ENCODE results near the gene ARMC3. TPM values are rescaled to one million over a fixed set of nuclear protein-coding genes. Genes with fewer than 3 reads are reported as not detected.
"Not testable (repeated sequence)": the region's sequence is repeated elsewhere in the genome, so short reads cannot be mapped to it uniquely, and the experiment has no call there.

Gene ARMC3
- not detected in 2 replicates for total RNA-seq (2014; rRNA removed)
- not detected for polyA plus RNA-seq (2012)

DNA sequence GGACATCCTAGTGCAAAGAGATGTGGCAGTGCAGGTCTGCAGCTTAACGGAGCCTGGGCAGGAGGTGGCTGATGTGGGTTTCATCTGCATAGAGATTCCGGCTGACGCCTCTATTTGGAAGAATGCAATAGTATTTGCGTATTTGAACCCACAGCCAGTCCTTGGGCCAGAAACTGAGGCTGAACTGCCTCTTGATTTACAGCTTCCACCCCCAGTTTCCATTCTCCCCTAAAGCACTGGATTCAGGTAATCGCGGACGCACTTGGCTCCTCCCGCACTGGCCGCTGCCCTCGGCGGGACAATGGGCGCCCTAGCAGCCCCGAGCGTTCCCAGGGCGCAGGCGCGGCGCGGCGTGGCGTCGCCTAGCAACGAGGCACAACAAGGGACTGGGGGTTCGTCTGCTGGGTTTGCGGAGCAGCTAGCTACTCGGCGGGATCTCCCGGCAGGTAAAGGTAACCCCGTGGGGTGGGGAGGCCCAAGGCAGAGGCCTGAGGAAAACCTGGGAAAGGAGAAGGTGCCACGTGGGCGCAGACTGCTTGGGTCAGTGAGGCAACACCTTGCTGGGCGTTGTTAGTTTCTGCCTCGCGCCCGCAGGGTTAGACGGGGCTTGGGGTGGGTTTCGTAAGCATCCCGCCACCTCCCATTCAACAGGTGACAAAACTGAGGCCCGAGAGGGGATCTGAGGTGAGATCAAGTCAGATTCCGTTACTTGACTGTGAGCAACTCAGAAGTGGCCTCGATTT lies at the start of gene ARMC3:
ARMC3 (plus strand) TSS at position 393 of the 743 bp plus-strand sequence. CDS start 3,944 bp downstream, outside the sequence.
- peak; percentile 17 for DNase-seq (ENCODE audit: low read depth)

GRCh38 chr10:22891797-22892196 lies 36.1 kb upstream of the ARMC3 start:
- DNase-seq (ENCODE audit: low read depth): no peak

GRCh38 chr10:22893781-22894180 lies 34.1 kb upstream of the ARMC3 start:
- no peak for DNase-seq (ENCODE audit: low read depth)

DNA sequence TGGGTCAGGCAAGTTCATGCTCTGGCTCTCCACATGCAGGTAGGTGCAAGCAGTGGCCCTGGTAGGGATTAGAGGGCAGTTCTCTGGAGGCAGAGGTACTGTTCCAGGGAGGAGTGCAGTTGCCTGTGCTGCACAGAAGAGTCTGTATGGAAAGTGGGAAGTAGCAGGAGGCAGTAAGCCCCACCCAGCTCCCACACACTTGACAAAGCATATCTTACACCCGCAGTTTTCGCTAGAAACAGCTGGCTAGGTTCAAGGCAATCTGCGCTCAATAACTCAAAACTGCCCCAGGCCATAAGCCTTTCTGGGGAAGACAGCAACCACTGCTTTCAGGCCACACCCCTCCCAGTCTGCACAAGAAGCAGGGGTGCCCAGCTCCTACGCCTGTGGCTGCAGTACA lies 33.1 kb upstream of the ARMC3 start:
- DNase-seq (ENCODE audit: low read depth): no peak

DNA sequence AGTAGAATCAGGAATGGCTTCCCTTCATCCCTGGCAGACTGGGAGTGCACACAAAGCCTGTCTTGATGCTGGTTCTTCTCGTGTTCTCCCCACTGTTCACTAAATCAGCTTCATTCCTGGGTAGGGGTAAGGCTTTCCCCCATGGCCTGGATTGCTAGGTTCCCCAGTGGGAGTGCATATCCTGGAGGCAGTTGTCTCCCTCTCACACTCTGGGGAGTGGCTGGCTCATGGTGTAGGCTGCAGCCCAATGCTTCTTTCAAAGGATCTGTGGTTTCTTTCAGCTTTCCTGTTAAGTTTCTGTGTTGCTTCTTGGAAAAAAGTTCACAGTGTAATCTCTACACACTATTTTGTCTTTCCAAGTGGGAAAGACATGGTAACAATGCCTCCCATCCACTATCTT lies 32.6 kb upstream of the ARMC3 start:
- no peak for DNase-seq (ENCODE audit: low read depth)

DNA sequence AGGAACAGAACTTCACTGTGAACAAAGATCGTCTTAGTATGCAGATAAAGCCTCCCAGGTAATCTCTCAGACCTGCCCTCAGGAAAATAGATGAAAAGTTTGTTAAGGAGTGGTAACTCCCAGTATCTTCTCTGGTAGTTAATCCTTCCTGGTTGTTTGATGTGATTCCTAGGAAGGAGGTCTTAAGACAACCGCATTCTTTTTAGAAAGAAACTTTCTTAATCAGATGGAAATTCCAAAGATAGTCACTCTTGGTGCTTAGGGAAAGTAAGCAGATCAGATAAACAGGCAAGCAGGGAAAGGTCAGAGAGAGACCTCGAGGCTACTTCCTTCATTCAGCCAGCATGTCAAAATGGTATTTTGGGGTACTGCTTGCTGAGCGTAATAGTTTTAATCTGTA lies 30.5 kb upstream of the ARMC3 start:
- no peak for DNase-seq (ENCODE audit: low read depth)

DNA sequence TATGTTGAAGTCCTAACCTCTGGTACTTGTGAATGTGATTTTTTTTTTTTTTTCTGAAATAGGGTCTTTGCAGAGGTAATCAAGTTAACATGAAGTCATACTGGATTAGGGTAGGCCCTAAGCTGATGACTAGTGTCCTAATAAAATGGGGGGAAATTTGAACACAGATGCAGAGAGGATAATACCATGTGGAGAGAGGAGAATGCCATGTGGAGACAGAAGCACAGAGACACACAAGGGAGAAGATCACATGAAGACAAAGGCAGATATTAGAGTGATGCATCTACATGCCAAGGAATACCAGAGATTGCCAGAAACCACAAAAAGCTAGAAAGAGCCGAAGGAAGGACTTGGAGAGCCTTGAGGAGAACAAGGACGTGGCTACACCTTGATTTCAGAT lies 28.5 kb upstream of the ARMC3 start:
- no peak for DNase-seq (ENCODE audit: low read depth)

GRCh38 chr10:22899775-22900174 lies 28.1 kb upstream of the ARMC3 start:
- DNase-seq (ENCODE audit: low read depth): no peak

DNA sequence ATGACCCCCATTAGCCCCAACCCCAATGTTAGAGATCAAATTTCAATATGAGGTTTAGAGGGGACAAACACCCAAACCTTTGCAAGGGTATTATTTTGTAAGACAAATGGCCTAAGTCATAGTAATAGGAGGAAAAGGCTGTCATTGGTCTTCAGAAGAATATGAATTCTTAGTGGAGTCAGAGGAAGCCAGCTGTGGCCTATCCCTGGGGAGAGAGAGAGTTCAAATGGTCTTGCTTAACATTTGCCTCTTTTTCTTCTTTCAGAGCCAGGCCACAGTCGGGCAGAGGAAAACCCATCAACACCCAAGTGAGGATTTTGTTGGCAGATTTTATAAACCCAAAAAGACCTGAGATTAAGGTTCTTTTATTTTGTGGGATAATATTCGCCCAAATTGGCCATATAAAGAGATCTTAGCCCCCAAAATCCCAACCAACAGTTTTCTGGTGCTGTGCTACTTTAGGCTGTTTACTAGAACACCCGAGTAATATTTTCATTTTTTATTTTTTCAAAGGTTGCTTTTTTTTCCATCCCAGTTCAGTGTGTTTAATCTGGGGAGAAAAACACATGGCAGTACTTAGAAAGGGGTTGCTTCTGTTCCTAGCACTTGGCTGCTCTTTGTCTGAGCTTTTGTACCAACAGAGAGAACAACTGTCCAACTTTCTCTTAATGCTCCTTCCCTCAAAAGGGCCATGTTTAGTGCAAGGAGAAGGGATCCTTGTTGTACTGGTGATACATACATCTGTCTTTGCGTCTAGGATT lies 26.8 kb upstream of the ARMC3 start:
- DNase-seq (ENCODE audit: low read depth): peak; percentile 23

- not testable (repeated sequence) for DNase-seq (ENCODE audit: low read depth)
Measured at GRCh38 chr10:22902147-22902546, 25.7 kb upstream of the ARMC3 start.

DNA sequence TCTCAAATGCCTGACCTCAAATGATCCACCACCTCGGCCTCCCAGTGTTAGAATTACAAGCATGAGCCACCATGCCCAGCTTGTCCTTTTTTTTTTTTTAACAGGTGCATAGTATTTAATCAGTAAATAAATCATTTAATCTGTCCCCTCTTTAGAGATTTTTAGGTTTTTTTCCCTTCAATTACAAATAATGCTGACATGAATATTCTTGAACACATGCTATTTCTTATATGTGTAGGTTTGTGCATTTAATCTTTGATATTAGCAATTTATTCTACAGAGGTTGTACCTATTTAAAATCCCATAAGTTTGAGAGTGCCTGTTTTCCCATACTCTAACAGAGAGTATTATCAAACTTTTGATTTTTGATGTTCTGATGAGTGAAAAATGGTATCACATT lies 24.2 kb upstream of the ARMC3 start:
- no peak for DNase-seq (ENCODE audit: low read depth)

DNA sequence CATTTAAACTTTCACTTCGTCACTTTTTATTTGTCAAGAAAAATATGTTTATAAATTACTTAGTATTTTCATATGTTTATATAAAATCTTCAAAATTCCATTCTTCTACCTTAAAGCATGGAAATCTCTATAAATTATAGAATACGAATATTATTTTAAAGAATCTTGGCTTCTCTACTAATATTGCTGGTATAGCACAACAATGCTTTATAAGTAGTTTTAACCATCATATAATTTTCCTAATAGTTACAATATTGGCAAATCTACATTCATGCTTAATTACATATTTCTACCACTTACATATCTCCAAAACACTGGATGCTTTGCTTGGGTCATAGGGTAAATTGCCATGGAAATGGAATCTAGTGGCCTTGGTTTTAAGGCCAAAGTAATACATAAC lies 21.1 kb upstream of the ARMC3 start:
- no peak for DNase-seq (ENCODE audit: low read depth)

- DNase-seq (ENCODE audit: low read depth): no peak
Measured at GRCh38 chr10:22908837-22909236, 19.0 kb upstream of the ARMC3 start.

DNA sequence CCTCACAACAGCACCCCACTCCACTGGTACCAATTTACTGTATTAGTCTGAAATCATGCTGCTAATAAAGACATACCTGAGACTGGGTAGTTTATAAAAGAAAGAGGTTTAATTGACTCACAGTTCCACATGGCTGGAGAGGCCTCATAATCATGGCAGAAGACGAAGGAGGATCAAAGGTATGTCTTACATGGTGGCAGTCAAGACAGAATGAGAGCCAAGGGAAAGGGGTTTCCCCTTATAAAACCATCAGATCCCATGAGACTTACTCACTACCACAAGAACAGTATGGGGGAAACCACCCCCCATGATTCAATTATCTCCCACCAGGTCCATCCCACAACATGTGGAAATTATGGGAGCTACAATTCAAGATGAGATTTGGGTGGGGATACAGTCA lies 18.2 kb upstream of the ARMC3 start:
- DNase-seq (ENCODE audit: low read depth): not testable (repeated sequence)

DNA sequence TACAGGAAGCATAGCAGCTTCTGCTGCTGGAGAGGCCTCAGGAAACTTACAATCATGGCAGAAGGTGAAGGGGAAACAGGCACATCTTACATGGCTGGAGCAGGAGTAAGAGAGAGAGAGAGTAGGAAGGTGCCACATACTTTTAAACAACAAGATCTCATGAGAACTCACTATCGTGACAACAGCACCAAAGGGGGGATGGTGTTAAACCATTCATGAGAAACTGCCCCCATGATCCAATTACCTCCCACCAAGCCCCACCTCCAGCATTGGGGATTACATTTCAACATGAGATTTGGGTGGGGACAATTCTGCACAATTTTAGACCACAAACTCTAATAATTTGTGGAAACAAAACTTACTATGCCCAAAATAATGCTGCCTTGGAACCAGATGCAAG lies 16.8 kb upstream of the ARMC3 start:
- DNase-seq (ENCODE audit: low read depth): no peak

DNA sequence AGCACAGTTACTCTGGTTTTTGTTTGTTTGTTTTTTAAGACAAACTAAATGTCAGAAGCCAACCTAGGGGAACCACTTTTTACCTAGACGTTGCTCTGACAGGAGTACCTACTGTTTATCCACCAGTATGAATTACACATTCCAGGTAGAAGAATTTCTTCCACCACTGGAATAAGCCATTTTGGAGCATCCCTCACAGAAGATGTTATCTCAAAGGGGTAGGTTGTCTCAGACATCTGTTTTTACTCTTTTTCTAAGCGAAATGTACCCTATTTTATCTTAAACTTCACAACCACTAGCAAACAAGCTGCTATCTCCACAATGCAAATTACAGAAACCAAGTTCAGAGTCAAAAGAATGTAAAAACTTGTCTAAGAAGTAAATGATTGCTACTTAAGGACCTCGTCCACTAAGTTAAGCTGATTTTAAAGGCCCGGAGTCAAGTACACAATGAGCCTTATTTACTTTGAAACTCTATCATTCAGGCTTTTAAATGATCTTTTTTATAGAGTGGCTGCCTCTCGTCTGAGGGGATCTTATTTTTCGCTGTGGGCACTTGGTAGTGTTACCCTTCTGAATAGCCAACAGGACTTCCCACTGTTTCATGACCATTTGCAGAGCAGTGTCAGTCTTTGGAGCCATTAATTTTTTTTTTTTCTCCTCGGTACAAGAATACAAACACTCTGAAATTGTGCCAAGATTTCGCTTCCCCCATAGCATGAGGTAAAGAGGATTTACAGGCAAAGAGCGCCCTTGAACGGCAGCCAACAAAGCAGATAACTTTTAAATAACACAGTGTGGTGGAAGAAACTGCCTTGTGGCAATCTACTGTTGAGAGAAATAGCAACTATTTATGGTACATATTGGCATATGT lies 15.7 kb upstream of the ARMC3 start:
- DNase-seq (ENCODE audit: low read depth): no peak

GRCh38 chr10:22912763-22913384 lies 15.0 kb upstream of the ARMC3 start:
- no peak for DNase-seq (ENCODE audit: low read depth)

DNA sequence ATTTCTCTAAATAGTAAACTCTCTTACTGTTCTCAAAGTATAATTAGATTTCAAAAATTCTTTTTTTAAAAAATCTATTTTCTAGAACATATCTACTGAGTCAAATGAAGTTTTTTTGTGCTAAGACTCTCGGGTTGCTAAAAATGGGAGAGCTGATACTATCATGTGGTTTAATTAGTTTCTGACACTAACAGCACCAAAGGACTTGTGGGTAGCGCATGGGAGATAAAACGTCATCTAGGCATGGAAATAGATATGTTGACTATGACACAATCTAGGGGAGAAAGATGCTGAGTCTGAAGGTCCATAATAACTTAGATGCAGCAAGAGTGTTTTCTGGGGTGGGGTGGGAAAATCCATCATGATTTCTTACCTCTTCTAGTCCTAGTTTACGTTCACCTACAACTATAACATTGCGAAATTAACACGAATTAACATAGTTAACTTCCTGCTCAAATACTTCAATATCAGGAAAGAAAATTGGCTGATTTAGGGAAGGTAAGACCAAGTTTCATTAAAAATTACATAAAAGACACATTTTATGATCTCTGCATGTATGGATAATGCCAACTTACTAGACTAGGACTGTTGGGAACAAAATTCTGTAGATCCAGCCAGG lies 14.3 kb upstream of the ARMC3 start:
- no peak for DNase-seq (ENCODE audit: low read depth)

GRCh38 chr10:22915314-22915713 lies 12.5 kb upstream of the ARMC3 start:
- no peak for DNase-seq (ENCODE audit: low read depth)

- DNase-seq (ENCODE audit: low read depth): no peak
Measured at GRCh38 chr10:22925088-22925487, 2.8 kb upstream of the ARMC3 start.

- DNase-seq (ENCODE audit: low read depth): no peak
Measured at GRCh38 chr10:22927166-22927565, 687 bp upstream of the ARMC3 start.
